ENCODE data around the gene SLC5A3.

The SLC5A3 gene

GRCh38 chr21:34100337-34100736 lies 27.0 kb downstream of the SLC5A3 start:
- DNase-seq (ENCODE audit: low read depth in 2 of 2): no peak

- no peak for DNase-seq (ENCODE audit: low read depth in 2 of 2)
Measured at GRCh38 chr21:34100790-34101189, 27.4 kb downstream of the SLC5A3 start.

DNA sequence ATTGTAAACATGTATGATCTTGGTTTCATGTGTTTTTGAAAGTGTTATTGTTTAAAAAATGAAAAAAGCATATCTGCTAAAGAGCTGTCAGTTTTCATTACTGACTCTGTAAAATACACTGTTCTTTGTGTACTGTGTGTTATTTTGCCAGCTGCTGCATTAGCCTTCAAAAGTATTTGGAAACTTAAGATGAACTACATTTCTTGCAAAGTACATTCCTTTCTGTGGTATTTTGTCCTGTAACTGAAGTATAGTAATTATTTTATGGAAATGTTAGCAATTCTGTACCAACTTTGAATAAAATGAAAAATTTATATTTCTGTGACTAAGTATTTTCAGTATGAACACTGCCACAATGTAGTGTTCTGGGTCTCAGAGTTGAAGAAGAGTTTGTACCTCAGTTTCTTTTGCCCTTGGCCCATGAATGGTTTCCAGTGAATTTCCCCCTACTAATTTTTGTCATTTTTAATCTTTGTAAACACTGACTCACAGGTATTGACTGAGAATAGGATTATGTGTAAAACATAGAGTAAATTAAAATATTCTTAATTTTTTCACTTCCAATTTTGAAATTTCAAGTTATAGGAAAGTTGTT lies 32.7 kb downstream of the SLC5A3 start:
- no peak for DNase-seq (ENCODE audit: low read depth in 2 of 2)

- no peak for DNase-seq (ENCODE audit: low read depth in 2 of 2)
Measured at GRCh38 chr21:34107606-34108005, 34.2 kb downstream of the SLC5A3 start.

DNA sequence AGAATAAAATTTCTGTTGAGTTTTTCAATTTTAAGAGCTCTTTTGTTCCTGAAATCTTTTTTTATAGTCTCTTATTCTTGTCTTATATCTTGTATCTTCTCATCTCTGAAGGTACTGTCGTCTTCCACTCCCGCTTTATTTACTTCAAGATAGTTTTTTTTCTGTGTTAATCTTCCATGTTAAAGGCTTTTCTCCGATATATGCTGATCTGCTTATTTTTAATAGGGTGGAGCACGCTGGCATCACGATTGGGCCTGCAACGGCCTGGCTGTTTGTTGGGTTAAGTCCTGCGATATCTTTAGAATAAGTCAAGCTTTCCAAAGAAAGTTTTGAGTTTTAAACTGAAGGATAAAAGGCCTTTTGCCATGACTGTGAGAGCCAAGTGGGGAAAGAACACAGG lies 35.7 kb downstream of the SLC5A3 start:
- no peak for DNase-seq (ENCODE audit: low read depth in 2 of 2)

GRCh38 chr21:34110594-34111202 lies 37.3 kb downstream of the SLC5A3 start:
- no peak for DNase-seq (ENCODE audit: low read depth in 2 of 2)

DNA sequence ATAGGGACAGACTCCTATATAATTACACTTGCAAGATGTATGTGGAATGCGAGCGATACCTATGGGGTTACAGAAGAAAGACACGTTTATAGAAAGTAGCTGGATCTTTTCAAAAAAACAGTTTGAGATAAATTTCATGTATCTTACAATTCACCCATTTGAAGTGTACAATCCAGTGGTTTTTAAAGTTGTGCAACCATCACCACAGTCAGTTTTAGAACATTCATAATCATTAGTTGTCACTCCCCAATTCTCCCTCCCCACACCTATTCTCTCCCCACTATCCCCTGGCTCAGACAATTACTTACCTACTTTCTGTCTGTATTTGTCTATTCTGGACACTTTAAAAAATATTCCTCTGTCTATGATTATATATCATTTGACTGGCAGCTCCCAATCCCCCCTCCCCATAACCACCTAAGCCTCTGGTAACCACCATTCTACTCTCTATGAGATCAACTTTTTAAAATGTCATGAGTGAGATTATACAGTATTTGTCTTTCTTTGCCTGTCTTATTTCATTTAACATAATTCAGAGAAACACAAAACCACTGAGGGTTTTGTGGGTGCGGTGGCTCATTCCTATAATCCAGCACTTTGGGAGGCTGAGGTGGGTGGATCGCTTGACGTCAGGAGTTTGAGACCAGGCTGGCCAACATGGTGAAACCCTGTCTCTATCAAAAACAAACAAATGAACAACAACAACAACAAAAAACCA lies 39.1 kb downstream of the SLC5A3 start:
- no peak for DNase-seq (ENCODE audit: low read depth in 2 of 2)

- DNase-seq (ENCODE audit: low read depth in 2 of 2): no peak
Measured at GRCh38 chr21:34113842-34114241, 40.5 kb downstream of the SLC5A3 start.

DNA sequence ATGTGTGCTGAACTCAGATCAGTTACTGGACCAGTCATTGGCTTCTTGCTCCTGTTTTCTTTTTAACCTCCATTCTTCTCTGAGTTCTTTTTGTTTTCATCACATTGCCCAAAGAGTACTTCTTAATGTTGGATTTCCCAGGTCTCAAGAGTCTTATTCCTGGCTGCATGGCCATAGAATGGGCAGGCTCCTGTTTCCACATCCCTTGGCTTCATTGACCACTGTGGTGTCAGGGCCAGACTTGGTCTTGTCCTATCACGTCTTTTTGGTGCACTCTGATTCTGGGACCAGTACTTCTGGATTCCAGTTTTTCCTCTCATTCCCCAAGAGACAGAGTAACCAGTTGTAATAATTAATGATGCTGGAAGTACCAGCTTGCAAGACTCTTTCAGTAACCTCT lies 41.8 kb downstream of the SLC5A3 start:
- no peak for DNase-seq (ENCODE audit: low read depth in 2 of 2)

DNA sequence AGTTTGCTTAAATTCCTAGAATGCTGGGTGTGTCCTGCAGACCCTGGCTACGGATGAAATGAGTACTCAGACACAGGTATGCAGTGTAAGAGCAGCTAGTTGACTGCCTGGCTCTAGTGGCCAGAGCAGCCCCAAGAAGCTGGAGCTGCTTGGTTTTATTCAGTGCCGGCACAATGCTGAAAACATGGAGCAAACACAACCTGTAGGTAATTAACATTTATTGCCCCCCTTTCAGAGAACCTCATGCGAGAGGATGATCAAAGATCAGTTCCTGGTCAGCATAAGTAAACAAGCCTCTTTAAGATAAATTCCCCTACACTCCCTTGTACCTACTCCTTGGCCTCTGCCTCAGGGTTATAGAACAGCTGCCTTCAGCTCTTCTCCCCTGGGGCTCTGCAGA lies 43.2 kb downstream of the SLC5A3 start:
- no peak for DNase-seq (ENCODE audit: low read depth in 2 of 2)

DNA sequence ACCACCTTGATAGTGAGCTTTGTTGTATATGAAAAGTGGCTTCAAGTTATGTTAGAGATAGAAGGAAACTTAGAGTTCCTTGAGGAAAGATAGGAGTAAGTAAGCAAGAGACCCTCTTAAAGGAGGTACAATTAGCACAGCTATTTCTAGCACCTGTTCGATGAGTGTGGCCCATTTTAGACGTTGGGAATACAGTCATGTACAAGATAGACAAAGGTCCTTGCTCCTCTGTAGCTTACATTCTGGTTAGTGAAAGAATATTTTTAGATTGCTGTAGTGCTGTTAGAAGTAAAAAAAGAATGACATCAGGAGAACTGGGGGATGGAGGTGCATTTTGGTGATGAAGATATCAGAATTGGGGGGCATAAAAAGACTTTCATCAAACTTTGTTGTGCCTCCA lies 47.5 kb downstream of the SLC5A3 start:
- DNase-seq (ENCODE audit: low read depth in 2 of 2): no peak

GRCh38 chr21:34122047-34122446 lies 48.7 kb downstream of the SLC5A3 start:
- DNase-seq (ENCODE audit: low read depth in 2 of 2): no peak

Measured in stimulated activated CD8-positive, alpha-beta memory T cell treated with anti-CD3 and anti-CD28 coated beads, Interleukin-7, amount 100 ng/mL, for 4 hours (primary cell).